HCT116 (cell line): ENCODE data around the gene BAIAP2. TPM values are rescaled to one million over a fixed set of nuclear protein-coding genes. Genes with fewer than 3 reads are reported as not detected.

ENCODE experiments used
- ATAC-seq: fragments of 200-7000 bp; cut with Tn5 transposase; 2 replicates; pipeline ENCODE4 v1.9.1; 2020; ENCODE audit warnings: mild to moderate bottlenecking, moderate library complexity
- BruUV-seq: library from RNA; stranded (reverse); fragments of 400-500 nt; replicated peaks from 2 replicates; lab custom pipeline; 2021; lab: Mats Ljungman, UMichigan
- CTCF ChIA-PET: fragments of 300-600 bp; sonication (Branson Sonifier 250); formaldehyde crosslinking; loops from one replicate; lab custom pipeline; 2021; ENCODE audit warnings: antibody characterized with exemption; lab: Charles Lee
- POLR2A ChIA-PET: fragments of 300-600, 350-600 bp; sonication (Branson Sonifier 250); formaldehyde crosslinking; loops from one replicate; lab custom pipeline; 2021; ENCODE audit warnings: antibody characterized with exemption; lab: Charles Lee
- RAD21 ChIA-PET, 2 experiments: fragments of 300-600 bp; sonication (Branson Sonifier 250); formaldehyde crosslinking; loops; one replicate each; lab custom pipeline; 2023; ENCODE audit warnings: low total read pairs in 2 of 2; ENCODE audit not compliant: uncharacterized antibody in 2 of 2, unreplicated experiment in 2 of 2, low non-redundant PET in 1 of 2; lab: Charles Lee
- DNase-seq: peaks from one replicate; pipeline ENCODE4 v3.0.0-alpha.2; 2010; ENCODE audit warnings: low read depth, low spot score
- H2AFZ ChIP-seq: fragments of 200-600 bp; shearing (Covaris generic), sonication (generic); 2 replicates; pipeline ENCODE4 v1.6.1; 2017; ENCODE audit warnings: low read depth, mixed run types, mixed read lengths, antibody characterized with exemption, low read length; ENCODE audit not compliant: poor library complexity, severe bottlenecking
- H3K27ac ChIP-seq: 2 replicates; pipeline ENCODE4 v1.5.1; 2012; ENCODE audit warnings: low read depth, low read length
- H3K27me3 ChIP-seq: fragments of 200-600 bp; sonication (generic); 2 replicates; pipeline ENCODE4 v1.6.1; 2016; ENCODE audit warnings: mixed run types, low read length, mixed read lengths; ENCODE audit not compliant: insufficient read depth
- H3K36me3 ChIP-seq, 2 experiments: fragments of 200-500 bp in 1 of 2; fragments of 200-600 bp in 1 of 2; sonication (Bioruptor generic) in 1 of 2; sonication (generic) in 1 of 2; 2 replicates each; pipeline versions ENCODE4 v1.5.1 to v1.6.1; 2014 to 2016; ENCODE audit warnings: low read length in 2 of 2, inconsistent platforms in 1 of 2, mixed read lengths in 1 of 2, mixed run types in 1 of 2; ENCODE audit not compliant: insufficient read depth in 2 of 2, control insufficient read depth in 1 of 2
- H3K4me1 ChIP-seq, 2 experiments: fragments of 200-600 bp in 1 of 2; sonication (generic) in 1 of 2; 2 replicates each; pipeline versions ENCODE4 v1.5.1 to v1.6.1; 2012 to 2017; ENCODE audit warnings: low read length in 2 of 2, inconsistent platforms in 1 of 2, mild to moderate bottlenecking in 1 of 2, mixed read lengths in 1 of 2, mixed run types in 1 of 2, moderate library complexity in 1 of 2; ENCODE audit not compliant: insufficient read depth in 2 of 2, control insufficient read depth in 1 of 2
- H3K4me2 ChIP-seq: fragments of 200-600 bp; sonication (generic); 2 replicates; pipeline ENCODE4 v1.6.1; 2017; ENCODE audit warnings: mixed run types, low read length, mixed read lengths
- H3K4me3 ChIP-seq, 2 experiments: fragments of 200-600 bp in 1 of 2; sonication (generic) in 1 of 2; replicated peaks in 1 of 2; 2 replicates each; pipeline ENCODE4 v1.5.1; 2011 to 2016; ENCODE audit warnings: low read length in 2 of 2, control low read depth in 1 of 2, low read depth in 1 of 2, mild to moderate bottlenecking in 1 of 2, mixed read lengths in 1 of 2, mixed run types in 1 of 2
- H3K79me2 ChIP-seq: fragments of 200-600 bp; sonication (generic); 2 replicates; pipeline ENCODE4 v1.6.1; 2017; ENCODE audit warnings: mild to moderate bottlenecking, mixed run types, low read length, moderate library complexity, mixed read lengths; ENCODE audit not compliant: insufficient read depth
- H3K9ac ChIP-seq: fragments of 200-600 bp; sonication (generic); 2 replicates; pipeline ENCODE4 v1.6.1; 2016; ENCODE audit warnings: low read length, mixed read lengths
- H3K9me2 ChIP-seq: fragments of 200-600 bp; sonication (generic), shearing (Covaris generic); 2 replicates; pipeline ENCODE4 v1.6.1; 2017; ENCODE audit warnings: mixed run types, mild to moderate bottlenecking, moderate library complexity; ENCODE audit not compliant: insufficient read depth
- H3K9me3 ChIP-seq, 2 experiments: fragments of 200-500 bp in 1 of 2; fragments of 200-600 bp in 1 of 2; sonication (Bioruptor generic) in 1 of 2; sonication (generic) in 1 of 2; 2 replicates each; pipeline ENCODE4 v1.6.1; 2014 to 2017; ENCODE audit warnings: low read length in 2 of 2, mixed read lengths in 2 of 2, inconsistent platforms in 1 of 2, low read depth in 1 of 2, mild to moderate bottlenecking in 1 of 2, mixed run types in 1 of 2, moderate library complexity in 1 of 2; ENCODE audit not compliant: control insufficient read depth in 1 of 2, insufficient read depth in 1 of 2
- H4K20me1 ChIP-seq: fragments of 200-600 bp; sonication (generic), shearing (Covaris generic); 2 replicates; pipeline ENCODE4 v1.6.1; 2017; ENCODE audit warnings: mixed run types, mild to moderate bottlenecking, moderate library complexity; ENCODE audit not compliant: insufficient read depth
- ELF1 ChIP-seq: IDR thresholded peaks from 2 replicates; pipeline ENCODE4 v1.6.1; 2012; ENCODE audit warnings: low read depth, borderline replicate concordance
- EZH2phosphoT487 ChIP-seq: fragments of 200-600 bp; IDR thresholded peaks from 2 replicates; pipeline ENCODE4 v1.6.1; 2018; ENCODE audit warnings: antibody characterized with exemption, borderline replicate concordance
- JUND ChIP-seq: IDR thresholded peaks from 2 replicates; pipeline ENCODE4 v1.6.1; 2012
- POLR2A ChIP-seq: IDR thresholded peaks from 2 replicates; pipeline ENCODE4 v1.7.0; 2011; ENCODE audit warnings: borderline replicate concordance; ENCODE audit not compliant: insufficient read depth, insufficient read length; ENCODE audit errors: extremely low read depth
- POLR2AphosphoS5 ChIP-seq: IDR thresholded peaks from 2 replicates; pipeline ENCODE4 v1.6.1; 2011; ENCODE audit warnings: mild to moderate bottlenecking, low read depth, low read length, moderate library complexity
- SRF ChIP-seq: IDR thresholded peaks from 2 replicates; pipeline ENCODE4 v1.6.1; 2012; ENCODE audit warnings: low read depth
- TCF7L2 ChIP-seq: IDR thresholded peaks from 2 replicates; pipeline ENCODE4 v1.7.0; 2011; ENCODE audit warnings: borderline replicate concordance, inconsistent platforms; ENCODE audit not compliant: insufficient read depth, insufficient read length; ENCODE audit errors: extremely low read depth
- YY1 ChIP-seq: IDR thresholded peaks from 2 replicates; pipeline ENCODE4 v1.6.1; 2011; ENCODE audit warnings: low read length, low read depth, moderate library complexity, mild to moderate bottlenecking; ENCODE audit not compliant: insufficient replicate concordance; ENCODE audit errors: extremely low read depth
- ZFX ChIP-seq: fragments of 450-650 bp; IDR thresholded peaks from 2 replicates; pipeline ENCODE4 v1.6.1; 2017
- intact Hi-C: fragments of 100-400 bp; cut with micrococcal nuclease; formaldehyde crosslinking; loops from 2 replicates; pipeline ENCODE4 v1.10.0; 2022
- total RNA-seq: library from RNA; stranded (reverse); gene quantifications from one replicate; pipeline ENCODE4 v1.2.1, GENCODE V29; 2021; ENCODE audit not compliant: unreplicated experiment
- TF ChIP-seq, protein P1 (sequence below): IDR thresholded peaks from 2 replicates; pipeline ENCODE4 v1.6.1; 2012; ENCODE audit warnings: low read depth
- TF ChIP-seq, protein P2 (sequence below): IDR thresholded peaks from 2 replicates; pipeline ENCODE4 v1.6.1; 2012
- TF ChIP-seq, protein P3 (sequence below): IDR thresholded peaks from 2 replicates; pipeline ENCODE4 v1.6.1; 2012
- TF ChIP-seq, protein P4 (sequence below): IDR thresholded peaks from 2 replicates; pipeline ENCODE4 v1.6.1; 2011; ENCODE audit warnings: mild to moderate bottlenecking, low read length, moderate library complexity; ENCODE audit not compliant: insufficient replicate concordance; ENCODE audit errors: extremely low read depth

Gene BAIAP2
- total RNA-seq, 1 experiment from 2014 or later, result 105 TPM

DNA sequence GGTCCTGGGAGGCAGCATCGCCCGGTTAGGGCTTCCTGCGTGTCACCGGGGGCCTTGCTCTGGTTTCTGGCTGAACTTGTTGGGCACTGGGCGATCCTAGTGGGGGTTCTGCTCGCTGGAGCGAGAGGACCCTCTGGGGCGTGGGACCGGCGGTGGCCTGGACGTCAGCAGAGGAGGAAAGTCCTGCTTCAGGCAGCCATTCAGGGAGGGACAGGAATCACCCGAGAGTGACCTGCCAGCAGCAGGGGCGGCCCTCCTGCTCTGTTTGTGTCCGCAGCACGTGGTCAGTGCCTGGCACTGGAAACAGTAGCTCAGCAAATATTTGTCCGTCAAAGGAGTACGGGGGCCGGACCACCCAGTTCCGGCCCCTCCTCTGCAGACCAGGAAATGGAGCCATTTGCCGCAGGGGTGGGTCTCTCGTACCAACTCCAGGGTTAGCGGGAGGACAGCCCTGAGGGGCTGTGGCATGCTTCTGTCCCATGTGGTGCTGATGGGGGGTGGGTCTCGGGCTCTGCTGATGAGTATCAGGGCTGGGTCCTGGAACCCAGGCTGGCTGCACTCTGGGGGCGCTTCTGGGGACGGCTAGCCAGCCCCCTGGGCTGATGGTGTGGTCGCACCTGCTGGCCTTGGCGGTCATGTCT is 48.3 kb downstream of the BAIAP2 start:
- ChIA-PET POLR2A (no interaction called here), RAD21 (no interaction called here), CTCF (no interaction called here)
- Histone ChIP-seq H3K9me3 (no peaks in the 10 kb centered on the region), H3K9ac (no peak overlapping the region), H3K9me2 (no peaks in the 10 kb centered on the region), H3K36me3 (peaks cover 10 to 46% of the 10 kb centered on the region in 2 experiments; a peak in 3 of 4 replicates), H3K4me1 (peaks cover 0 to 6% of the 10 kb centered on the region in 2 experiments; a peak in 1 of 4 replicates), H3K27me3 (no peaks in the 10 kb centered on the region), H2AFZ (no peak overlapping the region), H3K4me3 (no peak overlapping the region), H4K20me1 (peaks cover 11% of the 10 kb centered on the region; the same call in 1 of the 2 replicates), H3K4me2 (no peak overlapping the region), H3K27ac (no peak overlapping the region; the same call in 1 of the 2 replicates), H3K79me2 (peaks cover 51% of the 10 kb centered on the region; the same call in 1 of the 2 replicates)
- intact Hi-C loops, result no loop called here
- no peak for DNase-seq
- no TSS peak for BruUV-seq
- TF ChIP-seq EZH2phosphoT487, result no peak
- TF ChIP-seq TCF7L2, result no peak
- no peak for TF ChIP-seq YY1
- TF ChIP-seq SRF, result no peak
- no peak for TF ChIP-seq JUND
- TF ChIP-seq ELF1, result no peak
- no peak for TF ChIP-seq POLR2A
- no peak for TF ChIP-seq POLR2AphosphoS5
- TF ChIP-seq, protein P1, sequence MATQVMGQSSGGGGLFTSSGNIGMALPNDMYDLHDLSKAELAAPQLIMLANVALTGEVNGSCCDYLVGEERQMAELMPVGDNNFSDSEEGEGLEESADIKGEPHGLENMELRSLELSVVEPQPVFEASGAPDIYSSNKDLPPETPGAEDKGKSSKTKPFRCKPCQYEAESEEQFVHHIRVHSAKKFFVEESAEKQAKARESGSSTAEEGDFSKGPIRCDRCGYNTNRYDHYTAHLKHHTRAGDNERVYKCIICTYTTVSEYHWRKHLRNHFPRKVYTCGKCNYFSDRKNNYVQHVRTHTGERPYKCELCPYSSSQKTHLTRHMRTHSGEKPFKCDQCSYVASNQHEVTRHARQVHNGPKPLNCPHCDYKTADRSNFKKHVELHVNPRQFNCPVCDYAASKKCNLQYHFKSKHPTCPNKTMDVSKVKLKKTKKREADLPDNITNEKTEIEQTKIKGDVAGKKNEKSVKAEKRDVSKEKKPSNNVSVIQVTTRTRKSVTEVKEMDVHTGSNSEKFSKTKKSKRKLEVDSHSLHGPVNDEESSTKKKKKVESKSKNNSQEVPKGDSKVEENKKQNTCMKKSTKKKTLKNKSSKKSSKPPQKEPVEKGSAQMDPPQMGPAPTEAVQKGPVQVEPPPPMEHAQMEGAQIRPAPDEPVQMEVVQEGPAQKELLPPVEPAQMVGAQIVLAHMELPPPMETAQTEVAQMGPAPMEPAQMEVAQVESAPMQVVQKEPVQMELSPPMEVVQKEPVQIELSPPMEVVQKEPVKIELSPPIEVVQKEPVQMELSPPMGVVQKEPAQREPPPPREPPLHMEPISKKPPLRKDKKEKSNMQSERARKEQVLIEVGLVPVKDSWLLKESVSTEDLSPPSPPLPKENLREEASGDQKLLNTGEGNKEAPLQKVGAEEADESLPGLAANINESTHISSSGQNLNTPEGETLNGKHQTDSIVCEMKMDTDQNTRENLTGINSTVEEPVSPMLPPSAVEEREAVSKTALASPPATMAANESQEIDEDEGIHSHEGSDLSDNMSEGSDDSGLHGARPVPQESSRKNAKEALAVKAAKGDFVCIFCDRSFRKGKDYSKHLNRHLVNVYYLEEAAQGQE, result no peak
- TF ChIP-seq, protein P2, sequence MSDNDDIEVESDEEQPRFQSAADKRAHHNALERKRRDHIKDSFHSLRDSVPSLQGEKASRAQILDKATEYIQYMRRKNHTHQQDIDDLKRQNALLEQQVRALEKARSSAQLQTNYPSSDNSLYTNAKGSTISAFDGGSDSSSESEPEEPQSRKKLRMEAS, result no peak
- TF ChIP-seq, protein P3, sequence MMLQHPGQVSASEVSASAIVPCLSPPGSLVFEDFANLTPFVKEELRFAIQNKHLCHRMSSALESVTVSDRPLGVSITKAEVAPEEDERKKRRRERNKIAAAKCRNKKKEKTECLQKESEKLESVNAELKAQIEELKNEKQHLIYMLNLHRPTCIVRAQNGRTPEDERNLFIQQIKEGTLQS, result no peak
- TF ChIP-seq ZFX, result no peak
- TF ChIP-seq, protein P4, sequence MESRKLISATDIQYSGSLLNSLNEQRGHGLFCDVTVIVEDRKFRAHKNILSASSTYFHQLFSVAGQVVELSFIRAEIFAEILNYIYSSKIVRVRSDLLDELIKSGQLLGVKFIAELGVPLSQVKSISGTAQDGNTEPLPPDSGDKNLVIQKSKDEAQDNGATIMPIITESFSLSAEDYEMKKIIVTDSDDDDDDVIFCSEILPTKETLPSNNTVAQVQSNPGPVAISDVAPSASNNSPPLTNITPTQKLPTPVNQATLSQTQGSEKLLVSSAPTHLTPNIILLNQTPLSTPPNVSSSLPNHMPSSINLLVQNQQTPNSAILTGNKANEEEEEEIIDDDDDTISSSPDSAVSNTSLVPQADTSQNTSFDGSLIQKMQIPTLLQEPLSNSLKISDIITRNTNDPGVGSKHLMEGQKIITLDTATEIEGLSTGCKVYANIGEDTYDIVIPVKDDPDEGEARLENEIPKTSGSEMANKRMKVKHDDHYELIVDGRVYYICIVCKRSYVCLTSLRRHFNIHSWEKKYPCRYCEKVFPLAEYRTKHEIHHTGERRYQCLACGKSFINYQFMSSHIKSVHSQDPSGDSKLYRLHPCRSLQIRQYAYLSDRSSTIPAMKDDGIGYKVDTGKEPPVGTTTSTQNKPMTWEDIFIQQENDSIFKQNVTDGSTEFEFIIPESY, result no peak
- no peak for ATAC-seq
